ENCODE data around the gene LHFPL4.

The LHFPL4 gene

GRCh38 chr3:9507586-9508578 lies 45.7 kb downstream of the LHFPL4 start:
- DNase-seq (ENCODE audit: extremely low read depth, low read depth): no peak
- TF ChIP-seq CTCF (IDR thresholded peaks at IDR 0.05; ENCODE audit: low read depth, low read length): no peak

GRCh38 chr3:9503283-9503682 lies 50.3 kb downstream of the LHFPL4 start:
- DNase-seq (ENCODE audit: extremely low read depth, low read depth): peak; percentile 19
- TF ChIP-seq CTCF (IDR thresholded peaks at IDR 0.05; ENCODE audit: low read depth, low read length): peak; percentile 90

GRCh38 chr3:9501226-9501625 lies 52.4 kb downstream of the LHFPL4 start:
- TF ChIP-seq CTCF (IDR thresholded peaks at IDR 0.05; ENCODE audit: low read depth, low read length): no peak
- no peak for DNase-seq (ENCODE audit: extremely low read depth, low read depth)

GRCh38 chr3:9500108-9501050 lies 53.2 kb downstream of the LHFPL4 start:
- peak; percentile 70 for TF ChIP-seq CTCF (IDR thresholded peaks at IDR 0.05; ENCODE audit: low read depth, low read length)
- peak; percentile 10 for DNase-seq (ENCODE audit: extremely low read depth, low read depth)

GRCh38 chr3:9499455-9500107 lies 54.0 kb downstream of the LHFPL4 start:
- DNase-seq (ENCODE audit: extremely low read depth, low read depth): no peak
- TF ChIP-seq CTCF (IDR thresholded peaks at IDR 0.05; ENCODE audit: low read depth, low read length): no peak

- DNase-seq (ENCODE audit: extremely low read depth, low read depth): no peak
- TF ChIP-seq CTCF (IDR thresholded peaks at IDR 0.05; ENCODE audit: low read depth, low read length): no peak
Measured at GRCh38 chr3:9498781-9499180, 54.8 kb downstream of the LHFPL4 start.

Data from AG09319 (cell line).